ENCODE data around the gene CRTC1.

DNA sequence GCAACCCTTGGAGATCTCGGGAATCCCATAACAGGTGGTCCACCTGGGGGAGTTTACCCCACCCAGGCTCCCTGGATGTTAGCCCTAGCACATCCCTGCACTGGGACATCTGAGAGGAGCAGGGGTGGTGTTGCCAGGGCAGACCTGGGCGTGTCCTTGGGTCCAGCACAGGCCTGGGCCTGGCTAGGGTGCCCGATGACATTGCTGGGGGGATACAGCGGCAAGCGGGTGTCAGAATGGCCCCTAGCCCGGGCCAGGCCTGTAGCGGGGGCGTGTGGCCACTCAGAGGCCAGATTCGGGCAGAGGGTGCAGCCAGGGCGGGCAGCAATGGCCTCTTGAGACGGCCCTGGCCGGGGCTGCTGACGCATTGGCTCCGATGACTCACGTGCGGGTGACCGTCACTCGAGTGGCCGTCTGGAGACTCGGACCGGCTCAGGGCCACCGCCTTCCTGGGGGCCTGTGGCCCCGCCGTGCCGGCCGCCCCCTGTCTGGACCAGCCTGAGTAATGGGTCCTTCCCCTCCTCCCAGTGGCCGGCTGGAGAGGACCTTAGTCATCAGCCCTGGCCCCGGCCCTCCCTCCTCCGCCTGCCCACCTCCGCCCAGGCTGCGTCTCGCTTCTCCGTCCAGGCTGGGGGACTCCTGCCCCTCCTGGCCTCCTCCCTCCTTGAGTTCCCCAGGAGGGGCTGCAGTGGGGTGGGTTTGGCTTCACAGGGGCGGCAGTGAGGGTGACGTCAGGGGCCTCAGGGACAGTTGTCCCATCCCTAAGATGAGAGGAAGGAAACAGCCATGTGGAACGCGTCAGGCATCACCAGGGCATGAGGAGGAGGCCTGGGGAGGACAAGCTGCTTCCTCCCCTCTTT is 23.2 kb upstream of the CRTC1 start:
- TF ChIP-seq, protein P1, sequence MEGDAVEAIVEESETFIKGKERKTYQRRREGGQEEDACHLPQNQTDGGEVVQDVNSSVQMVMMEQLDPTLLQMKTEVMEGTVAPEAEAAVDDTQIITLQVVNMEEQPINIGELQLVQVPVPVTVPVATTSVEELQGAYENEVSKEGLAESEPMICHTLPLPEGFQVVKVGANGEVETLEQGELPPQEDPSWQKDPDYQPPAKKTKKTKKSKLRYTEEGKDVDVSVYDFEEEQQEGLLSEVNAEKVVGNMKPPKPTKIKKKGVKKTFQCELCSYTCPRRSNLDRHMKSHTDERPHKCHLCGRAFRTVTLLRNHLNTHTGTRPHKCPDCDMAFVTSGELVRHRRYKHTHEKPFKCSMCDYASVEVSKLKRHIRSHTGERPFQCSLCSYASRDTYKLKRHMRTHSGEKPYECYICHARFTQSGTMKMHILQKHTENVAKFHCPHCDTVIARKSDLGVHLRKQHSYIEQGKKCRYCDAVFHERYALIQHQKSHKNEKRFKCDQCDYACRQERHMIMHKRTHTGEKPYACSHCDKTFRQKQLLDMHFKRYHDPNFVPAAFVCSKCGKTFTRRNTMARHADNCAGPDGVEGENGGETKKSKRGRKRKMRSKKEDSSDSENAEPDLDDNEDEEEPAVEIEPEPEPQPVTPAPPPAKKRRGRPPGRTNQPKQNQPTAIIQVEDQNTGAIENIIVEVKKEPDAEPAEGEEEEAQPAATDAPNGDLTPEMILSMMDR (IDR thresholded peaks at IDR 0.05; ENCODE audit: low read length): no peak
- TF ChIP-seq EZH2 (optimal IDR thresholded peaks at IDR 0.05; ENCODE audit: low read depth, low read length): no peak

Measured in MM.1S (cell line).